ENCODE data around the gene B3GNT5. TPM values are rescaled to one million over a fixed set of nuclear protein-coding genes. Genes with fewer than 3 reads are reported as not detected.

The B3GNT5 gene
- total and polyA plus RNA-seq, 7 donors, result 12.1 to 98.9 (median 54.7) TPM

- Histone ChIP-seq H3K27me3 (ENCODE audit: insufficient read depth in 3 of 3, low read length in 2 of 3) (no peaks in the 10 kb centered on the region), H3K9me3 (no peaks in the 10 kb centered on the region), H3K36me3 (ENCODE audit: insufficient read depth in 1 of 2, low read depth in 1 of 2) (peaks cover 0 to 17% of the 10 kb centered on the region in 2 donors), H3K4me3 (peak overlapping the region; percentile 73), H3K27ac (peak overlapping the region; percentile 94), H3K4me1 (peaks cover 26% of the 10 kb centered on the region)
- TF ChIP-seq, protein P1, sequence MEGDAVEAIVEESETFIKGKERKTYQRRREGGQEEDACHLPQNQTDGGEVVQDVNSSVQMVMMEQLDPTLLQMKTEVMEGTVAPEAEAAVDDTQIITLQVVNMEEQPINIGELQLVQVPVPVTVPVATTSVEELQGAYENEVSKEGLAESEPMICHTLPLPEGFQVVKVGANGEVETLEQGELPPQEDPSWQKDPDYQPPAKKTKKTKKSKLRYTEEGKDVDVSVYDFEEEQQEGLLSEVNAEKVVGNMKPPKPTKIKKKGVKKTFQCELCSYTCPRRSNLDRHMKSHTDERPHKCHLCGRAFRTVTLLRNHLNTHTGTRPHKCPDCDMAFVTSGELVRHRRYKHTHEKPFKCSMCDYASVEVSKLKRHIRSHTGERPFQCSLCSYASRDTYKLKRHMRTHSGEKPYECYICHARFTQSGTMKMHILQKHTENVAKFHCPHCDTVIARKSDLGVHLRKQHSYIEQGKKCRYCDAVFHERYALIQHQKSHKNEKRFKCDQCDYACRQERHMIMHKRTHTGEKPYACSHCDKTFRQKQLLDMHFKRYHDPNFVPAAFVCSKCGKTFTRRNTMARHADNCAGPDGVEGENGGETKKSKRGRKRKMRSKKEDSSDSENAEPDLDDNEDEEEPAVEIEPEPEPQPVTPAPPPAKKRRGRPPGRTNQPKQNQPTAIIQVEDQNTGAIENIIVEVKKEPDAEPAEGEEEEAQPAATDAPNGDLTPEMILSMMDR (IDR thresholded peaks at IDR 0.05), result no peak
- 47 to 58% (median 53%) methylated on average over 4 of the region's 4 CpGs for WGBS, 3 donors
- no peak for DNase-seq
- intact Hi-C loops (cut with DNase I), result loop anchor here in 1 of 2 donors (10.0 kb wide), 1 partner anchor 343 kb away; the partner anchor contains the start of gene KLHL24
- no peak for ATAC-seq
Observed at GRCh38 chr3:183291497-183292031, 38.5 kb downstream of the B3GNT5 start.

DNA sequence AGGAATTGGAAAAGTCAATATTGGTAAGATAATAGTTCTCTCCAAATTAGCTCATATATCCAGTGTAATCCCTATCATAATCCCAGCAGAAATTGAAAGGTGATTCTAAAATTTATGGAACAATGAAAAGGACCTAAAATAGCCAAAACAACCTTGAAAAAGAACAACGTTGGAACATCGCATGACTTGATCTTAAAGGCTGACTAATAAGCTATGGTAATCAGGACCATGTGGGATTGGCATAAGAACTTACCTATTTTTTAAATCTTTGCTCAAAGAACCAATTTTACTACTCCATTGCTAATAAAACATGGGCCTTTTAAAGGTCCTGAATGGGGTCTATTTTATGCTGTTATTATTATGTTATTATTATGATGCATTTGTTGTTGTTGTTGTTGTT lies 40.9 kb downstream of the B3GNT5 start:
- peaks cover 45% of the 10 kb centered on the region for H3K4me1 ChIP-seq
- peak overlapping the region; percentile 88 for H3K27ac ChIP-seq
- 66 to 88% (median 76%) methylated on average over 2 of the region's 2 CpGs for WGBS, 3 donors
- peak overlapping the region; percentile 5 for H3K4me3 ChIP-seq
- H3K27me3 ChIP-seq (ENCODE audit: insufficient read depth in 3 of 3, low read length in 2 of 3), result no peaks in the 10 kb centered on the region
- TF ChIP-seq, protein P1 (IDR thresholded peaks at IDR 0.05), result no peak
- DNase-seq (no peak), ATAC-seq (no peak)
- intact Hi-C loops (cut with DNase I), result loop anchor here in 1 of 2 donors (10.0 kb wide), 1 partner anchor 341 kb away; the partner anchor contains the start of gene KLHL24
- H3K9me3 ChIP-seq, result no peaks in the 10 kb centered on the region
- H3K36me3 ChIP-seq (ENCODE audit: insufficient read depth in 1 of 2, low read depth in 1 of 2), result peaks cover 0 to 17% of the 10 kb centered on the region in 2 donors

DNA sequence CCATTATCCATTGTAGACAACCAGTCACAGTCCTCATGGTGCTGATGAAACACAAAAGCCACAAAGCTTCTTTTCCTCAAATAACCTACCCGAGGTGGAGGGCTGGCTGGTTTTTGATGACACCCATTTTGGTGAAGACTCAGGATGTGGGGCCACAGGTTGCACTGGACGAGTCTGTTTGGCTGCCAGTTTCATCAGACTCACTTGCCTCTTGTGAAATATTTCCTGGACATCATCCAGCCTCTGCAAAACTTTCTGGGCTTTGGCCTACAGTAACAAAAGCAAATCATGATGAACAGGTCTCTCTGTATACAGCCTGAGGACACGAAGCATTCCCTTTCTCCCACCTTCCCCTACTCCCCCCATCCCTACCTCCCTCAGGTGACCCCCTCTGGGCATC lies 42.2 kb downstream of the B3GNT5 start:
- Histone ChIP-seq H3K4me3 (no peak overlapping the region), H3K9me3 (no peaks in the 10 kb centered on the region), H3K27ac (peak overlapping the region; percentile 88), H3K4me1 (peaks cover 57% of the 10 kb centered on the region), H3K36me3 (ENCODE audit: insufficient read depth in 1 of 2, low read depth in 1 of 2) (peaks cover 0 to 17% of the 10 kb centered on the region in 2 donors), H3K27me3 (ENCODE audit: insufficient read depth in 3 of 3, low read length in 2 of 3) (no peaks in the 10 kb centered on the region)
- DNase-seq, result peak; percentile 47 to 72
- WGBS, 3 donors, result 21 to 27% (median 21%) methylated on average over 3 of the region's 3 CpGs
- intact Hi-C loops (cut with DNase I), result loop anchor here in 1 of 2 donors (10.0 kb wide), 1 partner anchor 340 kb away; the partner anchor contains the start of gene KLHL24
- ATAC-seq, result peak; percentile 45 to 66 (median 60)
- TF ChIP-seq, protein P1 (IDR thresholded peaks at IDR 0.05), result no peak

DNA sequence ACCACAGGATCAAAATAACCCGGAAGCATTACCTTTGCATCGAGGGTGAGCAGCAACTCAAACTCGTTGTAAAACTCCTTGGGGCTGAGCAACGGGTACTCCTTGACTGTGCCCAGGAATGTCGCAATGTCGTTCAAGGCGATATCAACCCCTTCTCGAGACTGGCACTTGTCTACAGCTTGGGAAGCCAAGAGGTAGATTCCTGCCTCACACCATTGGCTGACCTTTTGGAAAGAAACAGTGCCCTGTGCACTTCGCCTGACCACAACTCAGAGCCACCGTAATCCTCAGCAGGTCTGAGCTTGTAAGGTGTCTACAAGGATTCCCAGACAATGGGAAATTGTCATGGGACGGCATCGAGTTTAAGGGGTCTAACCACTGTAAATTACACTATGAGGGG lies 43.9 kb downstream of the B3GNT5 start:
- Histone ChIP-seq H3K27me3 (ENCODE audit: insufficient read depth in 3 of 3, low read length in 2 of 3) (no peaks in the 10 kb centered on the region), H3K27ac (peak overlapping the region; percentile 88), H3K9me3 (no peaks in the 10 kb centered on the region), H3K4me1 (peaks cover 72% of the 10 kb centered on the region), H3K4me3 (peak overlapping the region; percentile 12), H3K36me3 (ENCODE audit: insufficient read depth in 1 of 2, low read depth in 1 of 2) (peaks cover 0 to 7% of the 10 kb centered on the region in 2 donors)
- DNase-seq (no peak), ATAC-seq (peak in 3 of 4 donors; percentile 33 to 53 (median 35))
- TF ChIP-seq, protein P1 (IDR thresholded peaks at IDR 0.05), result no peak
- intact Hi-C loops (cut with DNase I), result loop anchor here in 1 of 2 donors (10.0 kb wide), 1 partner anchor 338 kb away; the partner anchor contains the start of gene KLHL24
- 41 to 52% (median 43%) methylated on average over 12 of the region's 12 CpGs for WGBS, 3 donors

Data from psoas muscle (tissue), 8 donors.